ENCODE results near the gene RAD51D.
"Not testable (repeated sequence)": the region's sequence is repeated elsewhere in the genome, so short reads cannot be mapped to it uniquely, and the experiment has no call there.

Gene RAD51D

DNA sequence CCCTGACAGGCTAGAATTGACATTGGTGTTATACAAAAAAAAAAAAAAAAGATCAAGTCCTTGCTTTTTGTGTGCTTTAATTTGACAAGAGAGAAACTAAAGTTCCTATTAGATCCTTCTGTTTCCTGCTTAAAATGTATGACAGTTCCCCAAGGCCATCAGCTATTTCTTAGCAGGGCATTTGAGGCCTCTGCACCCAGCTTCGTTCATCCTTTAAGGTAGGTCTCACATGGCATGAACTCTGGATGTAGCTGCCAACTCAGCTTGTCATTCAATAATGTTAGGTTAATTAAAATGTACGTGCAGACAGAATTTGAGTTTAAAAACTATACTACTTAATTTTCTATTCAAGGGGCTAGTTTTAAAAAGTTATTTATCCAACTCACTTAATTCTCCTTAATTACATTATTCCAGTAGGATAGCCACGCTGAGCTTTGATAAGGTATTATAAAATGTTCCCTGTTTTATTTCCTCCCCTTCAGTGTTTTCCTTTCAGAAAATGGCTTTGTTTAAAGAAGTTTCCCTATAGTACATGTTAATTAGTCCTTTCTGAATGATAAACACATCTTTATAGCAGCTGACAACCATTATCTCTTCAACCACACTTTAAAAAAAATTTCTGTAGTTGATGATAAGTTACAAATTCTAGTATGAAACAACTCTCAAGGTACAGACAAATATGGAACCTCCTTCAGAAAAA is 55.0 kb downstream of the RAD51D start:
- no peak for DNase-seq

DNA sequence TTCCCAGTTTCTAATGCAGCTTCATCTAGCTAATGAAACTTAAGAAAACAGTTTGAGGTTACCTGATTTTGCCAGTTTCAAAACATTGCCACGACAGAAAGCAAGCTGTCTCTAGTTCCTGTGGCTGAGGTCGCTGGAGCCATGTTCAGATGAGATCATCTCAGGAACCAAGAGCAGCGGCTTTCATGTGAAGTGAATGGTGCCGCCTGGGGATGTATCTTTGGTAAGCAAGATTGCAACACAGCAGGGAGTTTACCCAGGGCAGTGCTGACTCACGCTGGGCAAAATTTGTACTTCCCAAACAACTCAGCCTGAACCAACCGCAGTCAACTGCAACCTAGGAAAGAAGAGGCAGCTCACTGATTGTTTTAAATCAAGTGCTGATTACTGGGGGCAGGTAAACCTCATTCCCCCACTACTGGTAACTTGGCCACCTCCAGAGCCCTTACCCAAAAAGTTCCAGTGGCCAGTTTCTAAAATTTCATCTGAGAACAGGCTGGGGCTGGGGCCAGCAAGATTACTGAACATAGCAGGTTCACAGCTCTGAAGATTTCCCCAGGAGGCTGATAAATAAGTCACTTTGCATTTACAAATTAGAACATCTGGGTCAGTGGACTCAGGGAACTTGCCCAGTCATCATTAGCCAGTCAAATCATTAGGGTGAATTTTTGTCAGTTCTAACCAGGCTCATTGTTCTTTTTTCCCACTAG is 56.0 kb downstream of the RAD51D start, which contains the start of gene RFFL:
Gene RFFL (minus strand): TSS at position 194 of the 710 bp plus-strand sequence. CDS start 37,154 bp downstream, outside the sequence.
- DNase-seq: peak; percentile 99

DNA sequence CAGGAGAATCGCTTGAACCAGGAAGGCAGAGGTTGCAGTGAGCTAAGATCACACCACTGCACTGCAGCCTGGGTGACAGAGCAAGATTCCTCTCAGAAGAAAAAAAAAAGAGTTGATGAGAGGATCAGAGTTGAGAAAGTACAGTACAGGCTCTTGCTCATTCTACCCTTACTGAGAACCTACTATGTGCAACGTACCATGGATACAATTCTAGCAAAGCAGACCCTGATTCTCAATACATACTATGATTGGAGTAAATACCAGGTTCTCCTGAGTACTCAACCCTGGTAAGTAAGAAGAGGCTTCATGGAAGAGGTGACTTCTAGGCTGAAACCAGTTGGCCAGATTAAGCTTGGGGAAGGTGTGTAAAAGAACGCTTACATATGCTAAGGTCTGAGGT is 57.4 kb downstream of the RAD51D start:
- DNase-seq: no peak

DNA sequence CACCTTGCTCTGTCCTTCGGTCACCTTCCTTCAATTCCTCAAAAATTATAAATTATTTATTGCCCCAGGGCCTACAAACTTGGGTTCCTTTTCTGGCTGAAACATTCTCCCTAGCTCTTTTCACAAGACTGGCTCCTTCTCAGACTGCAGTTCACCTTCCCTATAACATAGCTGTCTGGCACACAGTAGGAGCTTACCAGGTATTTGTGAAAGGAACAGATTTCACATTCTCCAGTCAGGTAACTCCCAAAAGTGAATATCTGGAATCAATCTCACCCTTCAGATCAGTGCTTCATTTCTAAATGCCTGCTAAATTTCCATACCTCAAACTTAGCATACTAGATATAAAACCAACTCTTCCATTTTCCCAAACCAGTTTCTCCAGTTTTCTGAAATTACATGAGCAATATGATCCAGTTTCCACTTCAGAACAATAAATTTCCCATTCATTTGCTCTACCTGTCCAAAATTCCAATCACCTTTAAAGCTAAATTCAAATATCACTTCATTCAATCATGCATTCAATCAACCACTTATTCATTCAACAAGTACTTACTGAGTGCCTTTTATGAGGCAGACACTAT is 62.2 kb downstream of the RAD51D start:
- no peak for DNase-seq

DNA sequence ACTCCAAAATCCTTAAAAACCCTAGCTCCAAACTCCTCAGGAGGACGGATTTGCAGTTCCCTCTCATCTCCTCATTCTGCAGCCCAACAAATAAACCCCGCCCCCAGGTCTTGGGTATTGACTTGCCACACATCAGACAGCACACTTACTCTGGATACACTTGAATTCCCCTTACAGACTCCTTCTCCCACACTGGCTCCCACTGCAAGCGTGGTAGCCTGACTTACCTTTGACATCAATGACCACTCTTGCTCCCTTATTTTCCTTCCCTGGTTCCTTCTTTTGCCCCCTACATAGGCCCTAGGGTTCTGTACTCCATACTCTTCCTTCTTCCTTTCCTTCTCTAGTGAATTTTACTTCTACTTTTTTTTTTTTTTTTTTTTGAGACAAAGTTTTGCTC is 63.6 kb downstream of the RAD51D start:
- DNase-seq: no peak

DNA sequence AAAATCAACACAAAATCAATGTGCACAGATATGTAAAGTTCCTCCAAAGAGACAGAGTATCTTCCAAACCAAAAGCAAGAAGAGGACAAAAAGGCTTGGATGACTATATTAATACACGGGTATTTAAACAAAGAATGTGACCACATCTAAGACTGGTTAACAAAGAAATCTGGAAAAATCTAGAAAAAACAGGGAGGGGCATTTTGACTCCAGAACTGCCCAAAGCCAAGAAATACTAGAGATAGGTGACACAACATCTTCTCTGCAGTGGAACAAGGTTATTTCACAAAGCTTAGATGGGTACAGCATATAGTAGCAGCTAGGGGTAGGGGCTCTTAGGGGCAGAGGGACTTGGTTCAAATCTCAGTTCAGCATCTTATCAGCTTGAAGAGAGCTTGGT is 66.5 kb downstream of the RAD51D start:
- DNase-seq: no peak

DNA sequence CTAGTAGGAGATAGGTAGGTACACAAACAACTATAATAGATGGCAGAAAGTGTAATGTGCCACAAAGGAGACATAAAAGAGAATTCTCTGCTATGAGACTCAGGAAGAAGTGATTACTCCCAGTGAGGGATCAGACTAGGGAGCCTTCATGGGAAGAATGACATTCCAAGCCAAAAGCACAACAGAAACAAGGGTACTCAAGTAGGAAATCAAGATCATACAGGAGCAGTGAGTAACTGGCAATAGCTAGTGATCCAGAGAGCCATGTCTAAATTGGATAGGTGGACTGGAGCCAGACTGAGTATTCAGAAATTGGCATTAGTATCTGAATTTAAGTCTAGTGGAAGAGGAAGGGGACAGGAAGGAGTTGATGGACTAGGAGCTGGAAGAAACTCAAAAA is 66.9 kb downstream of the RAD51D start:
- DNase-seq: no peak

DNA sequence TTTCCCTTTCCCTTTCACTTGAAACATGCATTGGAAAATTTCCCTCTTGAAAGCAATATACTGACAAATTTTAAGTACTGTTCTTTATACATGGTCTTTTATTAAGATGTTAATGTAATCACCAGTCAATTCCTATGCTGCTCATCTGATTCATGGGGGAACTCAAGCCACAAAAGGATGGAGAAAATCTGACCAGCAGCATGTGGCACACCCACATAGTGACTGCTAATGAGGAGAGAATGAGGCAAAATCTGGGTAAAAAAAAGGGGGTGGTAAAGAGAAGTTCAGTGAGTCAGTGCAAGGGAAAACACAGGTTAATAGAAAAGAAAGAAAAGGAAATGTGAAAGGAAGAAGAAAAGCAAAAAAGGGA is 67.4 kb downstream of the RAD51D start:
- no peak for DNase-seq

DNA sequence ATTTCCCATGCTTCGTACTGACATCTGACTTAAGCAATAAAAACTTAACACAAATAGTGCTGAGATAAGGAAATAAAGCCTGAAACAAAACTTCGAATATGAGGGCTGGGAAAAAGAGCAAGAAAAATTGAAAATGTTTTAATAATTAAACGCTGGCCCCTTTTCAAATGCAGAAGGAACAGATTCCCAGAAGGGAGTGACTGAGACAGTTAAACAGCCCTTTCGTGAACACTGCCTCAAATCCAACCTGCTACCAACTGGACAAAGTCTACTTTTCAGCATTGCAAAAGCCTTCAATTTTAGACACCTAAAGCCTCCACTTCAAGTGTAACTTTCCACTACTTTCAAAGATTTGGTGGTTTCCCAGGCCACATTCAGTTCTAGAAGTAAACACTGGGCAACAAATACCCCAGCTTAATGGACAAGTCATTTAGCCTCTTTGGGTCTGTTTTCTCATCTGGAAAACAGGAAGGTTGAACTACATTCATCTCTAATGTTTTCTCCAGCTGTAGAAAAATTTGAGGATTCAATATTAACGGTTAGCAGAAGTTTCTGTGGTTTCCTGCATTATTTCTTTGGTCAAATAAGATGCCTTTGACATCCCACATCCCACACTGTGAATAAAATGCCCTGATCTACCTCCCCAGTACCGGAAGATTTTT is 68.0 kb downstream of the RAD51D start:
- DNase-seq: peak; percentile 59

DNA sequence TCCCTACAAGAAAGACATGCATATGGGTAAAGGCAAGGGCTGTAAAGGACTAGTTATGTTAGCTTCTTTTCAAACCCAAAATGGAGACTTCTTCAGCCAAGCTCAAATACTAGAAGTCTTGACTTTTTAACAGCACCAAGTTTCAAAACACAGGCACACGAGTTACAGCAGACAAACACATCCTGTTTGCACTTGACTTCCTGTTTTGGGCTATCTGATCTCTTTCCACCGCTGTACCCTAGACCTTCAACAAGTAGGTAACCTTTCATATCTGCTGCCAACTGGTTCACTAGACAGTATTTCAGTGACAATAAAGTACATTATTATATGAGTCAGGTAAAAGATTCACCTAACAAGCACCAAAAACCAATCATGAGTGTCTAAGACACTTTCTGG is 68.5 kb downstream of the RAD51D start:
- peak; percentile 71 for DNase-seq

DNA sequence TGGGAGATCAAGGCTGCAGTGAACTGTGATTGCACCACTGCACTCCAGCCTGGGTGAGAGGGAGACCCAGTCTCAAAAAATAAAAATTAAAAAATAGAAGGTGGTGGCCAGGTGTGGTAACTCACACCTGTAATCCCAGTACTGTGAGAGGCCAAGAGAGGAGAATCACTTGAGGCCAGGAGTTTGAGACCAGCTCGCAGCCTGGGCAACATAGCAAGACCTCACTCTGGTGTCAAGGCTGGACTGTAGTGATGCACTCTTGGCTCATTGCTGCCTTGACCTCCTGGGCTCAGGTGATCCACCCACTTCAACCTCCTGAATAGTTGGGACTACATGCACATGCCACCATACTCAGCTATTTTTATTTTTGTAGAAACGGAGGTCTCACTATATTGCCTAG is 69.5 kb downstream of the RAD51D start:
- DNase-seq: no peak

DNA sequence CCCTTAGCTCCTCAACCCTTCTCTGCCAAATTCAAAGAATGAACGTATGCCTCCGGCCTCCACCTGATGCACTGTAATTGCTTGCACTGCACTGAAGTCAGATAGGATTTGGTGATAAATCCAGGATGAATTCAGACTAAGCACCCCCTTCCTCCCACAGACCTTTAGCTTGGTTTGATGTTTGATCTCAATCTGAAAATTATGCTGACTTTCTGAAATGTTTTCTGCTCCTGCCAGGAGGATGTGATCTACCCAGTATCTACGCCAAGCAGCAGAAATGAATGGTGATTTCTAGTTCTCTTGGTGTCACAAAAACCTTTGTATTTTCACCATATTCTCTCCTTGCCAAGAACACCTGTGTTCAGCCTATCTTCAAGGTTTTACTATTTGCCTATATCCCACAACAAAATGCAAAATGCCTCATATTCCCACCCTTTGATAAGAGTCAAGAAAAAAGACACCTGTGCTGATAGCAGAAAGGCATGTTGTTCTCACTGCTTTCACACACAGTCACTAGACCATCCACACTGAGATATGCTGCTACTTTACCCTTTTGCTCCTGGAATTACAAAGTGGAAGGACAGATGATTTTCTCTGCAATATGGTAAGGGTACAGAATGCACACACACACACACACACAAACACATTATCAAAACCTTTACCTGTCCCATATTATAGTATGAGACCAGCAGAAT is 70.8 kb downstream of the RAD51D start:
- DNase-seq: no peak

DNA sequence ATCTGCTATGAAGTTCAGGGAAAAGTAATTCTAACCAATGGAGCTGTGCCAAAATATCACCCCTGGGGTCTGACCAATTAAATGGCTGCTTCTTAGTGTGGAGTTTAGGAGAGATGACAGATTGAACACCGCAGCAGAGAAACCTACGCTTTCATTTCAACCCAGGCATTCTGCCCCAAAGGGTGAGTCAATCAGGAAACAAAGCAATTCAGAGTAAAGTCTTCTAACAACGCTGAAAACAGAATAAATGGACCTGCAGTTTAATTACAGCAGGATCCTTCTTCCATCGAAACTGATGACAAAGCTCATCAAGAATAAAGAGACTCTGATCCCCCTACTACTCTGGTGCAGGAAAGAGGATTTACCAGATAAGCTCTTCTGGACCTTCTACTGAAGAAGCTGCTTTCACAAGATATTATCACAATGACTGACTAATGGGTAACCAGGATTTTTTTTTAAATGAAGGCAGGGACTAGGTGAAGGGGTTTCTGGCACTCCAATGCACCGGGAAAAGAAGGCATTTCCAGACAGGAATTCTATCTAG is 72.8 kb downstream of the RAD51D start:
- peak; percentile 93 for DNase-seq

DNA sequence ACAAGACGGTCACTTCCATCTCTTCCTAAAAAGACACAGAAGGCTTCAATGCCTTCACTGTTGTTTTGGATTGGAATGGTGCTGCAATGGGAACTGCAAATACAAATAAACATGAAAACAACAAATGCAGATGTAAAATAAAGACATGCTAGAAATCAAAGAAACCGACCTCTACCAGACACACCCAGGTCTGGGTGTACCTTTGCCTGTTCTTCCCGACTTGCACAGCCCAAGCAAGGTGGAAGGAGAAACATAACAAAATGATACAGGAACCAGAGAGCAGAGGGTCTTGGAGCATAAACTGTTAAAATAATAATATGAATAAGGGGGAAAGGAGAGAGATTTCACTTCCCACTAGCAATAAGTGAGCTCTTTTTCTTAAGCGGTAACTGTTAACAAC is 73.4 kb downstream of the RAD51D start:
- DNase-seq: no peak

DNA sequence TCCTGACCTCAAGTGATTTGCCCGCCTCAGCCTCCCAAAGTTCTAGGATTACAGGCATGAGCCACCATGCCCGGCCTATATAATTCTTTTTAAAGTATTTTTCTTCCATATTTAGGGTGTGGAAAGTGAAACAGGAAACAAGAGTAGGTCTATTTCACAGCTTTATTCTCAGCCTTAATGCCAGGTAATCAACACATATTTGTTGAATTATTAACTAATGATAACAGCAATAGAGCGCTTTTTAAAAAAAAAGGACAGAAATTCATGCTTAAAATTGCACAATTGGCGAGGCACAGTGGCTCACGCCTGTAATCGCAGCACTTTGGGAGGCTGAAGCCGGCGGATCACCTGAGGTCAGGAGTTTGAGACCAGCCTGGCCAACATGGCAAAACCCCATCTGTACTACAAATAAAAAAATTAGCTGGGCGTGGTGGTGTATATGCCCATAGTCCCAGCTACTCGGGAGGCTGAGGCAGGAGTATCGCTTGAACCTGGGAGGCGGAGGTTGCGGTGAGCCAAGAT is 74.1 kb downstream of the RAD51D start:
- DNase-seq: not testable (repeated sequence)

DNA sequence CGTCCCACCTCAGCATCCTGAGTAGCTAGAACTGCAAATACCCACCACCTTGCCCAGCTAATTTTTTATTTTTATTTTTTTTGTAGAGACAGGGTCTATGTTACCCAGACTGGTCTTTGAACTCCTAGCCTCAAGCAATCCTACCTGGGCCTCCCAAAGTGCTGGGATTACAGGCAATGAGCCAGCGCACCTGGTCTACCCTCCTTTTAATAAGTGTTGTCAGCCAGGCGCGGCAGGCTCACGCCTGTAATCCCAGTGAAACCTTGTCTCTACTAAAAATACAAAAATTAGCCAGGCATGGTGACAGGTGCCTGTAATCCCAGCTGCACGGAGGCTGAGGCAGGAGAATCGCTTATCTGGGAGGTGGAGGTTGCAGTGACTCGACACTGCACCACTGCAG is 75.5 kb downstream of the RAD51D start:
- no peak for DNase-seq
